GM18870 (cell line): Measurements from ENCODE around the gene CBL.
"Not testable (repeated sequence)": the region's sequence is repeated elsewhere in the genome, so short reads cannot be mapped to it uniquely, and the experiment has no call there.

Source experiments
- ATAC-seq: cut with Tn5 transposase; IDR thresholded peaks from one replicate; pipeline ENCODE4 v1.9.1; 2021; ENCODE audit warnings: moderate library complexity; ENCODE audit not compliant: unreplicated experiment

CBL gene

DNA sequence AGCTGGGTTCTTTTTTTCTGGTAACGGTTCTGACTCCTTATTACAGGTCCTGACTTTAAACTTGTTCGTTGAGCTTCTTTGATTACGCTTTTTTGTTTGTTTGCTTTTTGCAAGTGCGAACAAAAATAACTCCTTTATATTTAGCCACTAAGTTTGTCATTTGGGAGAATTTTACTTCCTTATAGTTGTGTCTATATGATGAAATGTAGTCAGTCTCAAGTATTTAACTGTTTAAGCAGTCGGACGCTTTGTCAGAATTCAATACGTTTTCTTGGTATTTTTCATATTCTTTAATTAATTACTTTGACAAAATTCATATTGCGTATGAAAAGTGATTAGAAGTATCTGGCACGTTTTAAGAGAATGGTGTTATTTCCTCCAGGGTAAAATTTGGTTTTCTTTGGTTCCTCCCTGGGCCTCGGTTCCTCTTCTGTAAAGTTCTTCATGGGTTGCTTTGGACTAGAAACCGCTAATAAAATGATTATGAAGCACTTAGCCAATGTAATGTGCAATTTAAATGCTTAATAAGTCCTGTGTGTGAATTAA lies 1.3 kb downstream of the CBL start:
- ATAC-seq = no peak

DNA sequence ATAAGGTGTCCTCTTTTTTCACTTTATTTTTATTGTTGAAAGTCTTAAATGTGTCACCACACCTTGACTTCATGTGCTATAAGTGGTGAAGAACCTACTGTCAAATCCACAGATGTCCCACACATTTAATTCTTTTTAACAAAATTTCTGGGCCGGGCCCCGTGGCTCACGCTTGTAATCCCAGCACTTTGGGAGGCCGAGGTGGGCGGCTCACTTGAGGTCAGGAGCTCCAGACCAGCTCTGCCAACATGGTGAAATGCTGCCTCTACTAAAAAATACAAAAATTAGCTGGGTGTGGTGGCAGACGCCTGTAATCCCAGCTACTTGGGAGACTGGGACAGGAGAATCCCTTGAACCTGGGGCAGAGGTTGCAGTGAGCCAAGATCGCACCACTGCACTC lies 3.0 kb downstream of the CBL start:
- ATAC-seq = no peak

DNA sequence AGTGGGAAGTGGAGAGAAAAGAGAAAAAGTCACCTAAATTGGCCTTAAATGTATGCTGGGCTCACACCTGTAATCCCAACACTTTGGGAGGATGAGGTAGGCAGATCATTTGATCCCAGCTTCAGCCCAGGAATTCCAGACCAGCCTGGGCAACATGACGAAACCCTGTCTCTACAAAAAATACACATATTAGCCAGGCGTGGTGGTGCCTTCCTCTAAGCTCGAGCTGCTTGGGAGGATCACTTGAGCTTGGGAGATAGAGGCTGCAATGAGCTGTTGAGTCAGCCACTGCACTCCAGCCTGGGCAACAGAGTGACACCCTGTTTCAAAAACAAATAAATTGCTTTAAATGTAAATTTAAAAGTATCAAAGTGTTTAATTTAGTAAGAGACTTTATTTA lies 3.9 kb downstream of the CBL start:
- no peak for ATAC-seq

DNA sequence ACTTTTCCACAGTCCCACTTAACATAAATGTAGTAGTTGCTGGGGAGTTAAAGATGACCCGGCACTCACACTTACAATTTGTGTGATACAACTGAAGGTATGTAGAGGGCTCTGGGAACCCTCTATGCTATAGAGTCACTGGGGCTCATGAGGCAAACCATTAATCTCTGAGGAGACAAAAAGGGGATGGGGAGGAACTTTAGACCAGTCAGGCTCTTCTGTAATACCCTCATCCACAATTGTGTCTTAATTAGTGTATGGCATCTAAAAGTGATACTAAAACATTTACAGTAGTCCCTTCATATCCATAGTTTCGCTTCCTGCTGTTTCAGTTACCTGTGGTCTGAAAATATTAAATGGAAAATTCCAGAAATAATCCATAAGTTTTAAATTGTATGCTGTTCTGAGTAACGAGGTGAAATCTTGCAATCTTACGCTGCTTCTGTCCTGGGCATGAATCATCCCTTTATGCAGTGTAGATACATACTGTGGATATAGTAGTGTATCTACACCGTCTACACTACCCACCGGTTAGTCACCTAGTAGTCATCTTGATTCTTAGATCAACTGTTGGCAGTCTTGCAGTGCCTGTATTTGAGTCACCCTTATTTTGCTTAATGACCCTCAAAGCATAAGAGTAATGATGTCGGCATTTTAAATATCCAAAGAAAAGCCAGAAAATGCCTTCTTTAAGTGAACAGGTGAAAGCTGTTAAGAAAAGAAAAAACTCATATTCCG lies 12.2 kb downstream of the CBL start:
- ATAC-seq = no peak

DNA sequence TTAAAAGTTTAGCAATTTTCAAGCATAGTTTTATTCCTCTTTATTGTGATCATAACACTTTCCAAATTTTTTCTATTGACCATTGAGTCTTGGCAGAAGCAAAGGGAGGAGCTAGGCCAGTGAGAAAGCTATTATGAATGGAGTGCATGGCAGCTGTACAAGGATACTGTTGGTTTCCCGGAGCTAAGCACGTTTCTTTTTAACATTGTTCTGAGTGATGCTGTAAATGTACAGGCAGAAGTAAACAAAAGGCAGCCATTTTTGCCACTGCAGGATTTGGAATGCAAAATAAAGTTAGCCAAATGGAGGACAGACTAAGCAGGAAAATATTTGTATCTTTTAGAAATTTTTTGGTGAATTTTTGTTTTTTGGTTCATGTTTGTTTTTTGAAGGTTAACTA lies 16.2 kb downstream of the CBL start:
- ATAC-seq = no peak

- ATAC-seq = no peak
Measured at GRCh38 chr11:119222891-119223290, 16.8 kb downstream of the CBL start.

GRCh38 chr11:119223856-119224255 lies 17.7 kb downstream of the CBL start:
- no peak for ATAC-seq

DNA sequence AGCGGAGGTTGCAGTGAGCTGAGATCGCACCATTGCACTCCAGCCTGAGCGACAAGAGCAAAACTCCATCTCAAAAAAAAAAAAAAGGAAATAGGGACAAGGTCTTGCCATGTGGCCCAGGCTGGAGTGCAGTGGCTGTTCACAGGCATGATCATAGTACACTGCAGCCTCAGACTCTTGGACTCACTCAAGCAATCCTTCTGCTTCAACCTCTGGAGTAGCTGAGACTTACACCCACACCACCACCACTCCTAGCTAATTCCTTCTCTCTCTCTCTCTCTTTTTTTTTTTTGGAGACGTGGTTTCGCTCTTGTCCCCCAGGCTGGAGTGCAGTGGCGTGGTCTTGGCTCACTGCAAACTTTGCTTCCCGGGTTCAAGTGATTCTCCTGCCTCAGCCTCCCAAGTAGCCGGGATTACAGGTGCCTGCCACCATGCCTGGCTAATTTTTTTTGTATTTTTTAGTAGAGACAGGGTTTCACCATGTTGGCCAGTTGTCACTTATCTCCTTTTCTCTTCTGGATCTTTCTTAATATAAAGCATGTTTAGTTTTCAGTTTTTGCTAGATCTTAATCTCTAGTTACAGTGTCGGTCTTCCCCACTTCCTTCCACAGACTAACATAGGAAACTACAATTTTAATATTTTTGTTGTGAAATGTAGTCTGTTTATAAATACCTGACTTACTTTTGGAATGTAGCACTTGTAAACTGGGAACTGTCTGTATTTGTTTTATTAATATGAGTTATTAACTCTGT lies 22.6 kb downstream of the CBL start:
- ATAC-seq = not testable (repeated sequence)

DNA sequence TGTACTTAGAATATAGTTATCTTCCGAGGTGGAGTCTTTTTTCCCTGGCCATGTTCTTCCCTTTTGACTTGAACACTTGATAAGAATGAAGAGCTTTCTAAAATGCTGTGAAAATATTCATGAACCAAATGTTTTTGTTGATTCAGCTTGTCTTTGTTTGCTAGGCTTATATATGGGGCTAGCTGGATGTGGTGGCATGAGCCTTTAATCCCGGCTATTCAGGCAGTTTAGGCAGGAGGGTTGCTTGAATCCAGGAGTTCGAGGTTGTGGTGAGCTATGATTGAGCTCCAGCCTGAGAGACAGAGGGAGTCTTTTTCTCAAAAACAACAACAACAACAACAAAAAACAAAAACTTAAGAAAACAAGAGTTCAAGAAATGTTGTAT lies 23.1 kb downstream of the CBL start:
- ATAC-seq = no peak

- no peak for ATAC-seq
Measured at GRCh38 chr11:119229741-119230140, 23.6 kb downstream of the CBL start.

GRCh38 chr11:119236490-119236889 lies 30.4 kb downstream of the CBL start:
- no peak for ATAC-seq

GRCh38 chr11:119236891-119237290 lies 30.8 kb downstream of the CBL start:
- ATAC-seq = no peak

GRCh38 chr11:119237515-119237914 lies 31.4 kb downstream of the CBL start:
- ATAC-seq = no peak

- no peak for ATAC-seq
Measured at GRCh38 chr11:119248750-119249670, 42.9 kb downstream of the CBL start.

- no peak for ATAC-seq
Measured at GRCh38 chr11:119249671-119250010, 43.5 kb downstream of the CBL start.

GRCh38 chr11:119251114-119251513 lies 45.0 kb downstream of the CBL start:
- no peak for ATAC-seq

GRCh38 chr11:119254239-119254638 lies 48.1 kb downstream of the CBL start:
- ATAC-seq = no peak

GRCh38 chr11:119258180-119258579 lies 52.0 kb downstream of the CBL start:
- ATAC-seq = no peak

DNA sequence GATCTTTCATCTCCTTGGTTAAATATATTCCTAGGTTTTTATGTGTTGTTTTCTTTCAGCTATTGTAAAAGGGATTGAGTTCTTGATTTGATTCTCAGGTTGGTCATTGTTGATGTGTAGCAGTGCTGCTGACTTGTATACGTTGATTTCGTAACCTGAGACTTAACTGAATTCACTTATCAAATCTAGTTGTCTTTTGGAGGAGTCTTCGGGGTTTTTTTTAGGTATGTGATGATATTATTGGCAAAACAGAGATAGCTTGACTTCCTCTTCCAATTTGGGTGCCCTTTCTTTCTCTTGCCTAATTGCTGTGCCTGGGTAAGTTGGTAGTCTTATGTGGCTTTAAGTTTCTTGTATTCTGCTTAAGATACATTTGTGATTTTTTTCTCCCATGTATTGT lies 52.8 kb downstream of the CBL start:
- ATAC-seq = no peak

GRCh38 chr11:119262668-119263351 lies 56.7 kb downstream of the CBL start:
- no peak for ATAC-seq
